Stimulated activated CD8-positive, alpha-beta memory T cell treated with anti-CD3 and anti-CD28 coated beads, Interleukin-4, amount 100 ng/mL, for 1 hour (primary cell): ENCODE measurements around the gene TXK.

Source experiments
- DNase-seq, 2 donors: peaks; one replicate each; pipeline ENCODE4 v3.0.0-alpha.2; 2020; ENCODE audit warnings: low read depth in 2 of 2, low spot score in 1 of 2

Gene TXK

GRCh38 chr4:48108309-48109073 is 25.6 kb downstream of the TXK start:
- DNase-seq: no peak

GRCh38 chr4:48105230-48105629 is 28.8 kb downstream of the TXK start:
- DNase-seq: no peak

- DNase-seq: no peak
These were observed 30.4 kb downstream of the TXK start for GRCh38 chr4:48103483-48104139.

GRCh38 chr4:48102303-48102702 is 31.7 kb downstream of the TXK start:
- DNase-seq: no peak

GRCh38 chr4:48100256-48100655 is 33.8 kb downstream of the TXK start:
- DNase-seq: no peak

GRCh38 chr4:48095441-48095840 is 38.6 kb downstream of the TXK start:
- no peak for DNase-seq

- DNase-seq: no peak
These were observed 40.0 kb downstream of the TXK start for GRCh38 chr4:48093991-48094416.

GRCh38 chr4:48090621-48091020 is 43.4 kb downstream of the TXK start:
- no peak for DNase-seq

GRCh38 chr4:48085821-48086589 is 48.0 kb downstream of the TXK start:
- DNase-seq: no peak

- DNase-seq: no peak
These were observed 51.1 kb downstream of the TXK start for GRCh38 chr4:48082956-48083355.

GRCh38 chr4:48081196-48081595 is 52.9 kb downstream of the TXK start:
- no peak for DNase-seq

GRCh38 chr4:48079972-48080391 is 54.1 kb downstream of the TXK start:
- no peak for DNase-seq

GRCh38 chr4:48078862-48079655 is 55.0 kb downstream of the TXK start:
- DNase-seq: no peak

- DNase-seq: no peak
These were observed 55.6 kb downstream of the TXK start for GRCh38 chr4:48078425-48078824.

GRCh38 chr4:48074657-48075056 is 59.4 kb downstream of the TXK start:
- no peak for DNase-seq

GRCh38 chr4:48073567-48074103 is 60.4 kb downstream of the TXK start:
- DNase-seq: no peak

- DNase-seq: no peak
These were observed 62.9 kb downstream of the TXK start for GRCh38 chr4:48071191-48071590.

GRCh38 chr4:48069026-48069425 is 65.0 kb downstream of the TXK start:
- DNase-seq: no peak

GRCh38 chr4:48068182-48068581 is 65.9 kb downstream of the TXK start:
- DNase-seq: no peak

- no peak for DNase-seq
These were observed 66.5 kb downstream of the TXK start for GRCh38 chr4:48067536-48067935.

GRCh38 chr4:48065587-48066052 is 68.4 kb downstream of the TXK start:
- no peak for DNase-seq
